Calu3 (cell line): Measurements from ENCODE around the gene RASA2. TPM values are rescaled to one million over a fixed set of nuclear protein-coding genes. Genes with fewer than 3 reads are reported as not detected.
A peak's percentile ranks its signal among the peaks of the same experiment; 100 is the strongest.

ENCODE experiments used
- BruUV-seq: library from RNA; stranded (reverse); fragments of 400-500 nt; replicated peaks from 2 replicates; lab custom pipeline; 2021; lab: Mats Ljungman, UMichigan
- CTCF ChIA-PET: fragments of 300-600 bp; sonication (Branson Sonifier 250); formaldehyde crosslinking; loops from one replicate; lab custom pipeline; 2022; ENCODE audit warnings: antibody characterized with exemption; lab: Charles Lee
- DNase-seq: peaks from one replicate; pipeline ENCODE4 v3.0.0; 2022
- H3K27ac Mint-ChIP-seq: one replicate; pipeline ENCODE4 v1.8.0; 2022; ENCODE audit warnings: mixed read lengths; ENCODE audit not compliant: unreplicated experiment
- H3K27me3 Mint-ChIP-seq: one replicate; pipeline ENCODE4 v1.8.0; 2022; ENCODE audit warnings: mixed read lengths; ENCODE audit not compliant: unreplicated experiment
- H3K36me3 Mint-ChIP-seq: one replicate; pipeline ENCODE4 v1.8.0; 2022; ENCODE audit warnings: mild to moderate bottlenecking, moderate library complexity, mixed read lengths; ENCODE audit not compliant: insufficient read depth, unreplicated experiment
- H3K4me1 Mint-ChIP-seq: one replicate; pipeline ENCODE4 v1.8.0; 2022; ENCODE audit warnings: mild to moderate bottlenecking, low read depth, mixed read lengths; ENCODE audit not compliant: unreplicated experiment
- H3K4me3 Mint-ChIP-seq: one replicate; pipeline ENCODE4 v1.8.0; 2022; ENCODE audit warnings: mild to moderate bottlenecking, low read depth, moderate library complexity, mixed read lengths; ENCODE audit not compliant: unreplicated experiment
- H3K9me3 Mint-ChIP-seq: one replicate; pipeline ENCODE4 v1.8.0; 2022; ENCODE audit warnings: low read depth, mixed read lengths; ENCODE audit not compliant: unreplicated experiment
- CTCF ChIP-seq: fragments of 200-600 bp; IDR thresholded peaks from one replicate; pipeline ENCODE4 v1.8.0; 2022; ENCODE audit warnings: antibody characterized with exemption; ENCODE audit not compliant: unreplicated experiment
- intact Hi-C: fragments of 100-400 bp; cut with micrococcal nuclease; formaldehyde crosslinking; loops from one replicate; pipeline ENCODE4 v1.10.0; 2022; ENCODE audit not compliant: unreplicated experiment
- total RNA-seq: library from RNA; stranded (reverse); gene quantifications from 2 replicates; pipeline ENCODE4 v1.2.3, GENCODE V29; 2022

RASA2 gene
- total RNA-seq, 1 experiment from 2014 or later: 37.4 TPM

GRCh38 chr3:141643796-141644195 lies 157.0 kb downstream of the RASA2 start:
- intact Hi-C loops: loop anchor here (5.0 to 10.0 kb wide), 2 partner anchors 181 to 339 kb away; no protein-coding TSS in a partner anchor
- no TSS peak for BruUV-seq
- CTCF ChIA-PET: no interaction called here
- Mint-ChIP-seq H3K27me3 (no peaks in the 10 kb centered on the region), H3K4me3 (no peak overlapping the region), H3K36me3 (no peaks in the 10 kb centered on the region), H3K9me3 (no peaks in the 10 kb centered on the region), H3K4me1 (no peaks in the 10 kb centered on the region), H3K27ac (no peak overlapping the region)
- no peak for DNase-seq
- no peak for TF ChIP-seq CTCF

- peak; percentile 88 for TF ChIP-seq CTCF
- H3K27me3 Mint-ChIP-seq: no peaks in the 10 kb centered on the region
- BruUV-seq: no TSS peak
- H3K36me3 Mint-ChIP-seq: no peaks in the 10 kb centered on the region
- no peaks in the 10 kb centered on the region for H3K9me3 Mint-ChIP-seq
- H3K4me1 Mint-ChIP-seq: no peaks in the 10 kb centered on the region
- CTCF ChIA-PET: interaction anchor here (0.6 to 1.3 kb wide), 7 partner anchors 8 to 1554 kb away, joined by 3 to 12 read pairs (median 4); no protein-coding TSS in a partner anchor
- intact Hi-C loops: loop anchor here (5.0 to 10.0 kb wide), 3 partner anchors 92 to 340 kb away; partner anchors contain the start of gene RNF7
- no peak overlapping the region for H3K27ac Mint-ChIP-seq
- peak; percentile 87 for DNase-seq
- H3K4me3 Mint-ChIP-seq: no peak overlapping the region
Observed at GRCh38 chr3:141644931-141645330, 158.1 kb downstream of the RASA2 start.

GRCh38 chr3:141646760-141647561 lies 160.1 kb downstream of the RASA2 start:
- Mint-ChIP-seq H3K27me3 (no peaks in the 10 kb centered on the region), H3K4me1 (no peaks in the 10 kb centered on the region), H3K27ac (no peak overlapping the region), H3K36me3 (no peaks in the 10 kb centered on the region), H3K4me3 (no peak overlapping the region), H3K9me3 (no peaks in the 10 kb centered on the region)
- peak; percentile 67 for DNase-seq
- intact Hi-C loops: loop anchor here (5.0 to 10.0 kb wide), 2 partner anchors 90 to 342 kb away; partner anchors contain the start of gene RNF7
- no TSS peak for BruUV-seq
- CTCF ChIA-PET: no interaction called here
- TF ChIP-seq CTCF: no peak

GRCh38 chr3:141647562-141647915 lies 160.7 kb downstream of the RASA2 start:
- Mint-ChIP-seq H3K9me3 (no peaks in the 10 kb centered on the region), H3K27ac (no peak overlapping the region), H3K4me1 (no peaks in the 10 kb centered on the region), H3K36me3 (no peaks in the 10 kb centered on the region), H3K4me3 (no peak overlapping the region), H3K27me3 (no peaks in the 10 kb centered on the region)
- TF ChIP-seq CTCF: no peak
- no TSS peak for BruUV-seq
- intact Hi-C loops: loop anchor here (5.0 to 10.0 kb wide), 2 partner anchors 90 to 343 kb away; partner anchors contain the start of gene RNF7
- CTCF ChIA-PET: no interaction called here
- no peak for DNase-seq
